HG02588 (cell line): Measurements from ENCODE around the gene CRB2.
"Not testable (repeated sequence)": the region's sequence is repeated elsewhere in the genome, so short reads cannot be mapped to it uniquely, and the experiment has no call there.

ENCODE experiments used
- ATAC-seq: cut with Tn5 transposase; IDR thresholded peaks from one replicate; pipeline ENCODE4 v1.9.1; 2021; ENCODE audit warnings: mild to moderate bottlenecking, moderate library complexity; ENCODE audit not compliant: unreplicated experiment

Gene CRB2

DNA sequence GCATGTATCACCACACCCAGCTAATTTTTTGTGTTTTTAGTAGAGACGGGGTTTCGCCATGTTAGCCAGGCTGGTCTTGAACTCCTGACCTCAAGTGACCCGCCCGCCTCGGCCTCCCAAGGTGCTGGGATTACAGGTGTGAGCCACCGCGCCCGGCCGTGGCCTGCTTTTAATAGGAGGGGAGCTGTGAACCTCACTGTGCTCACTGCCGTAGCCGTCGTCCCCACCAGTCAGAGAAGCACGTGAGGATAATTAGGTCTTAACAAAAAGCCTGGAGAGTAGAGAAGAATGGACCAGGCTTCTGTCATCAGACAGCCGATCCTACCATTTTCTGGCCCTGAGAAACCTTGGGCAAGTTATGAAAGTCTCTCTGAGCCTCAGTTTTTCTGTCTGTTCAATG, 42.9 kb downstream of the CRB2 start:
- not testable (repeated sequence) for ATAC-seq

DNA sequence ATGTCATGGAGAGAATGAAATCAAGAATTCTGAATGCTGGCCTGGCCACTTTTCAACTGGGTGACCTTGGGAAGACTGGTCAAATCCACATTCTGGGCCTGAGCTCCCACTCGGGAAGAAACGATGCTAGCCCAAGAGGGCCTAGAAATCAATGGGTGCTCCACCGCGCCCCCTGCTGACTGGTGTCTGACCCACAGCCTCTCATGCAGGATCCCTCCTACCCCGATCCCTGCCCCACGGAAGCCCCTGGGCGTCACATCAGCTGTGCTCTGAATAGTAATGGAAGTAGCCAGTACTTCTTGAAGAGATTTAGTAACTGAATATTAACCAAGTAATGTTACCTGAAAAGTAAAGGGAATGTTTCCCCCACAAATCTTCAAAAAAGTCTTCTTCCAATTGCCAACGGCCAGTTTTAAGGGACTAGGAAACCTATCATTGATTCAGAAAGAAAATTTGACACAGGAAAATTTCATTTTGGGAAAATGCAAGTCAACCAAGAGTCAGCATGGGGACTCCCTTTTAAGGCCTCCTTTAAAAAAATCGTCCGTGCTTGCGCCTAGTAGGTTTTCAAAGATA, 43.9 kb downstream of the CRB2 start:
- no peak for ATAC-seq

DNA sequence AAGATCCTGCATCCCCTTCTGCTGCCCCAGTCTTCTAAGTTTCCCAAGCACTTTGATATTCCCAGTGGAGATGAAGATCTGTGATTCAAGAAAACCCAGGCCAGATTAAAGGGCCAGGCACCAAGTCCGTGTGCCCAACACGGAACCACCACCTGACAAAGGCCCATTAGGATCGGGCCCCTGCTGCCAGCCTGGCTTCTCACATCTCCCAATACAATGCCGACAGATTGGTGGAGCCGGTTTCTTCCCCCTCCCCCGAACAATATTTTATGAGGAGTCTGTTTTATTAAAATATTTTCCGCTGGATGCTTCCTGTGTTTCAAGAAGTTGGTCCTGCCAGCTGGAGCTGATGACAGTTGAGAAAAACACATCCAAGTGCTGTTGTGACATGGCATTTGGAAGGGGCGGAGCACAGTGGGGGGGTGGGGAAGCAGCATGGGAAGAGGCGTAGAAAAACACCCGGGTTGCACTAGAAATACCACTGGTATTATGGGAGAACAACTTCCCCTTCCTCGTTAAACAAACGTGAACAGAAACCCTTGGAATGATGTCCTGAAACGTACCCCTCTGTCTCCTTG, 45.0 kb downstream of the CRB2 start:
- ATAC-seq, result no peak

DNA sequence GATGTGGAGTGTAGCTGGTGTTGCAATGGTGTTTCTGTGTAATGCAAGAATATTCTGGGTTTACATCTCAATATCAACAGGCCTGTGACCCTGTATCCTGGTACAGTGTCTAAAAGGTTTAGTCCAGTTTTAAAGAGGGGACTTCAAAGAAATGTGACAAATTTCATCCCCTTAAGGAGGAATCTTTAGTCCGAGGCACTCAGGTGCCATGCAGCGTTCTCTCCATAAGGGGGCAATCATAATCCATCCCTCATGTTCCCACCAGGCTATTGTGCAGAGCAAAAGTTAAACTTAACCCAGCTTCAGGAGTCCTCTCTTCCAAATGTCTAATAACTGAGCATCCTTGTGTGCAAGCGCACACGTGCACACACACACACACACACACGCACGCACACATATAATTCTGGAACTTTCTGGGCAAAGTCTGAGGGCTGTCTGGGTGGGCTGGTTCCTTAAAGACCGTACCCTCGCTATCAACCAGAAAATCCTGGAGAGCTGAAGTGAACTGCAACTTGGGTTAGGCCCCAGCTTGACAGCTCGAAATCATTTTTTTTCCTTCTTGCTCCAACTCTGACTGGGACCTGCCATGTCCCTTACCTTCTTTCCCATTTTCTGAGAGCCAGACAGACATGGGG, 46.0 kb downstream of the CRB2 start:
- ATAC-seq, result no peak

DNA sequence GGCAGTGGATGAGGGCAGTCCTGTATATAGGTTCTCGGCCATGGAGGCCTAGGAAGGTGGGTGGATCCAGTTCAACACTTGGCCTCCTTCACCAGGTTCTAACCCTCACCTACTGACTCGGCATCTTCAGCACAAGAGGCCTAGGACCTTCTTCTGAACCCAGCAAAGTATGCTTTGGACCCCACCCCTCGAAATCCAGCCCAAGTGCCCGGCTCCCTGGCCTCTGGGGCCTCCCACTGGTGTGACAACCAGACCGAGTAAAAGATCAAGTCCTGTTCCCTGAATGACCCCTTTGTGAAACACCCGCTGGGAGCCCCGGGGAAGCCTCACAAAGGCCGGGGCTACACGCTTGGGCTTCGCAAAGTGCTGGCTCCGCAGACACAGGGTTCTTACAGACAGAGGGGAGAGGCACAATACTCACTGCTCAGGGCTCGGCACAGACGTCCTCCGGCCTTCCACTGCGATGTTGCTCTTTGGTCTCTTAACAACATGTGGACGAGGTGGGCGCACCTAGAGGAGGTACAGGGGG, 47.0 kb downstream of the CRB2 start:
- ATAC-seq, result no peak

DNA sequence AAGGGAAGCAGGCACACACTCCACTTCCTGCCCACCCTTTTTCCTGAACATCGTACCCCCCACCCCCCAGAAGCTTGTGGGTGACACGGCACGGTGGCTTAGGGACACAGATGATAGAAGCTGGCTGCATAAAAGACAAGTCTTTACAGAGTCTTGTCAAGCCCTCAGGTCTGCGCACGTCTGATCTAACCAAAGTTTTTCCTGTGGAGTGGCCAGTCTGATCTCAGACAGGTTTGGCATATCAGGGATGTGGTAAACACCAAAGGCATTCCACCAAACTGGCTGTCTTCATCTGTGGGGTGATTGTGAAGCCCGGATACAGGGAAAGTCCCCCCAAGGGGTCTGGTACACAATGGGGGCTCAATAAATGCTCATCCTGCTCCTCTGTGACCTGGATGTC, 50.0 kb downstream of the CRB2 start:
- no peak for ATAC-seq

DNA sequence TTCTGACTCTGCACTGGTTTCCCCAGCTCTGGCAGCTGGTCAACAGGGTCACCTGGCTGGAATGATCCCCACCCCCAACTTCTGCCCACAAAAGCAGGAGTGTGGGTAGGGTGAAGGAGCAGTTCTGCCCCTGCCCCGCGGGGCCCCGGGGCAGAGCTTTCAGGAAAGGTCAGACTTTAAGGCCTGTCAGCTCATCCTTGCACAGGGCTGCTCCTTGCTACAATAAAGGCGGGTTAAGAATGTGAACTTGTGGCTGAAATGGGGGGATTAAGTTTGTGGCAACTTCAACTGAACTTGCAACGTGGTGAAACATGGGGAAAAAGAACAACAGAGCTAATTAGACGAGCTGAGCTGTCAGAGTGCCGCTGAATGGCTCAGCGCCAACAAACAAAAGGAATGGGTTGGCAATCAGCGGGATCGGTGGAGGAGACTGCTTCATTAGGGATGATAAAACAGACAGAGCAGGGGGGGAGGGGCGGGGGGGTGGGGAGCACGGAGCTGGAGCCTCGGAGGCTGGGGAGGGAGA, 50.8 kb downstream of the CRB2 start:
- no peak for ATAC-seq

DNA sequence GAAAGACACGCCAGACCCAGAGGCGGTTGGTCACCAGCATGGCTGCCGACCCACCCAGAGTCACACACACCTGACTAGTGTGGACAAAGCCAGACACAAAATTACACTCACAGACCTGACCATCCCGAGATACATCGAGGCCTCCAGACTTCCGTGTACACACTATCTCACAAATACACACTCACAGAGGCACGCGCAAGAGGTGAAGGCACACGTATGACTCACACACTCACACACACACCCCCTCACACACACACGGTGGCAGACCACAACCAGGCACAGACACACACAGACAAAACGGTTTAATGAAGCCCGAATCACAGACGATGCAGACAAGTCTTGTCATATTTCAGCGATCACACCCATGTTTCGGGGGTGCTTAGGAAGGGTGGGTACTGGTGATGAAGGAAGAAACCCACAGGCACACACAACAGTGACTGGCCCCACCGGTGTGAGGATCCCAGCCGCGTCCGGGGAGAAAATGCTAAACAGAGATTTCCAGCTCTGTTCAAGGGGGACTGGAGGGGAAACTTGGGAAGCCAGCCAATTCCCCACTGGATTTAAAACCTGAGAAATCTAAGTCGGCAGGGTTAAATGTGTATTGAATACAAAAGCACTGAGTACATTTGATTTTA, 51.3 kb downstream of the CRB2 start:
- ATAC-seq, result no peak

DNA sequence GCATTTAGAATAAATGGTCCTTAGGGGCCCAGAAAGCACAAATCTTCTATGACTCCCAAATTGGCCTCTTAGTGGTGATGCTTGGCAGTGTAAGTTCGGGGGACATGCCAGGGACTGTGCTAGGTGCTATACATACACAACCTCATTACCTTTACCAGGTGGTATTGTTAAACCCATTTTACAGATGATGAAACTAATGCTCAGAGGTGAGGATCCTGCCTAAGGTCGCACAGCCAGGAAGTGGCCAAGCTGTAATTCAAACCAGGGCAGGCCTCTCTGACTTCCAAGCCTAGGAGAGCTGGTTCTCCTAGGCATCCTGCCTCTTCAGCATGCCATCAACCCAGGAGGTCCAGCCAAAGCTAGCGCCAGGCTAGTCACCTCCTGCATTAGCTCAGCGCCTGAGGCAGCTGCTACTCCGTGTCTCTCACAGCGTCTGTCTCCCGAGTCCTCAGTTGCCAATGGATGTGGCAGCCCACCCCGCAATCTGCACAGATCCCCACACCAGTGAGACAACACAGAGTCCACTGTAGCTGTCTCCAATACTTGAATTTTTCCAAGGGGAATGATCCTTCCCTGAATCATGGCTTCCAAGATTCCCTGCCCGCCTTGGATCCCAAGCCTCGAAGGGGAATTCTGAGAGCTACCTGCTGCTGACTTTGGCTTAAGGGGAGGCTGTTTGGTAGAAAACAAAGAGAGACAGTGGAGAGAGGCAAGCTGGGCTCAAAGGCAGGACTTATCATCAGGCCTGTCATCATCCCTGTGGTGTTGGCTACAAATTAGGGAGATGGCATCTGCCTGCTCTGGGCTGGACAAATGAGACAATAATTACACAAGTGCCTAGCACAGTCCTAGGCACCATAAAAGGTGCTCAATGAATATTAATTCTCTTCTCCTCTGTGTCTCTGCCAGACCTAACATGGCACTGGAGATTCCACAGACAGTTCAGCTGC, 52.6 kb downstream of the CRB2 start:
- ATAC-seq, result no peak

DNA sequence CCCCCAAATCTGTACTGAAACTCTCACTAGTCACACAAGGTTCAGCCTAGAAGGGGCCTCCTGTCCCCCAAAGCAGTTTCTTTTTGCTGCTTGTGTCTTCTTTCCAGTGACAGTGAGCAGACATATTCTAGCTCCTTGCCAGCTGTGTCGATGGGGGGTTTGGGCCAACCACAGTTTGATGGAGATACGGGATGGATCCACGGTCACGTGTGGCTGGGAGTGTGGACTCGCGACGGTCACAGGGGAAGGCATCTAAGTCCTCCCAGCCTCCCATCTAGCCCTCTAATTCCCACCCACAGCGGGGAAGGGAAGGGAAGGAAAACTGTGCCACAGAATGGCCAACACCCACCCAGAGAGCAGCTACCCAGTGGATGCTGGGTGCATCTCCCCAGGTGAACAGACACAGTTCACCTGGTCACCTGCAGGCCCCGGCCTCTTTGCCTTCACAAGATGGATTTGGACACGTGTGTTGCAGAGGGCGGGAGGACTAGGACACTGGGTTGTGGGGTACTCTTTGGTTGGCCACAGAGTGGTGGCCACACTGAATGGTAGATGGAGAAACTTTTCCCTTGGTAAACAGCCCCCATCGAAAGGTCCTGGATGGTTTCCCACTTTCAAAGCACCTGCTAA, 54.4 kb downstream of the CRB2 start:
- no peak for ATAC-seq

DNA sequence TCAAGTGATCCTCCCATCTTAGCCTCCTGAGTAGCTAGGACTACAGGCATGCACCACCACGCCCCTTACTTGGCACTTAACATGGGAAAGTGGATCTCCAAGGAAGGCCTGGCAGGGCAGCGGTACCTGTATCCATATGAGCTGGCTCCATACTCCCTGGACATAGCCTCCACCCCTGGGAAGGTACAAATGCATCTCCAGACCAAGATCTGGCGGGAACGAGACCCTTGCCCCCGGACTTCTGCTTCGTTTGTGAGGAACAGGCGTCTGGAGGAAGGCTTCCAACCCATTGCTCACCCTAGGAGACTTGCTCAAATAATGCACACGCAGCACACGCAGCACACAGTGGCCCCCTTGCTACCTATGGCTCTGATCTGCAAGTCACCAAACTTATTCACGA, 55.2 kb downstream of the CRB2 start:
- ATAC-seq, result no peak

DNA sequence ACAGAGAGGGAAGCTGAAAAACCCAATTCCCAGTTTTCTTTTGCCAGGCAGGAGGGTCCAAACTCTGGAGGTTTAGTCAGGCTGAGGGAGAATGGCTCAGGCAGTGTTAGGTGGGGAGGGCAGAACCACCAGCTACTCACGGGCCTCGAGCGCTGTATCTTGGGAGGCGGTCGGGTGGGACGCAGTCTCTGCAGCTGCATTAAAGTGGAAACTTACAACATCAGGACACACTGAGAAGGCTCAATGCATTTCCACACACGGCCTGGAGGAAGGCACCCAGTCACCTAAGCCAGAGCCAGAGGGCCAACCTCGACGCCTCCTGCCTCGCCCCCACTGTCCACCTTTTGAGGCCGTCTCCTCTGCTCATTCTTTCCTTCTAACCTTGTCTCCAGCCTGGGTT, 55.6 kb downstream of the CRB2 start:
- ATAC-seq, result no peak

DNA sequence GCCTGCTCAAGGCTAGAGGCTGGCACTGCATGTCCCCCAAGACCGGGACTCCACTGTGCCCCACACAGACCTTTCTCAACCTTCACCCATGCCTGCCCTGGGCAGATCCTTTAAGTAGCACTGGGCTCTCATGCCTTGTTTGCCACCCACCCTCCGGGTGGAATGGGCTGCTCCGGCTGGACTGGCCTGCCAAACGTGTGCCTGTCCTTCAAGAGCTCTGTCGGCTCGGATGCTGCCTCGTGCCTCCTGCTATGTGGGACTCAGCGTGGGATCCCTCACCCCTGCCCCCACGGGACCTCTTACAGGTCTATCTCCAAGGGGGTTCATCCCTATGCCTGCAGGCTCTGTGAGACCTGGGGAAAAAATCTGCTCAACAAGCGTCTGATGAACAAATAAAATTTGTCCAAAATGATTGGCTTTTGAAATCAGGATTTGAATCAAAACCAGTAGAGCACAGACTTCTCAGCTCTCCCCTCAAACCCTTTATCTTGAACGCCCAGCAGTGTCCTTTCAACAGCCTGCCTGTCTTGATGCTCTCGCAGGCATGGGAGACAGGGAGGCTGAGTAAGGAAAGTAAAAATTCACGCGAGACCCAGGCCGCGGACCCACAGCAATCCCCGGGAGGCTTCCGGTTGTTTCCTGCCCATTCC, 56.3 kb downstream of the CRB2 start:
- ATAC-seq, result no peak

DNA sequence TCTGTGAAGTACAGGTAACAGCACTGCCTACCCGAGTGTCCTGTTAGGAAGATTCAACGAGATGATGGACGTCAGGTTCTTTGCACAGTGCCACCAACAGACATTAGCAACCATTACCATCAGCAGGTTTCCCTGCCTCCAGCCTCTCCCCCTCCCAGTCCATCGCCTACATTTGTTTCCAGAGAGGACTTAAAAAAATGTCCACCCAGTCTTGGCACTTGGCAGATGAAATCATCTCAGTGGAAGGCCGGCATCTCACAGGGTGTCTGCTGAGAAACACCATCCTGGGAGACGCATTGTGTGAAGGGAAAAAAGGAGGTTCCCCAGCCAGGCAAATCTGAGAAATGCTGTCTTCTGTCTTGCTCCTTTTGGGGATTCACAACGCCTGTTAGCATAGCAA, 58.2 kb downstream of the CRB2 start:
- no peak for ATAC-seq

DNA sequence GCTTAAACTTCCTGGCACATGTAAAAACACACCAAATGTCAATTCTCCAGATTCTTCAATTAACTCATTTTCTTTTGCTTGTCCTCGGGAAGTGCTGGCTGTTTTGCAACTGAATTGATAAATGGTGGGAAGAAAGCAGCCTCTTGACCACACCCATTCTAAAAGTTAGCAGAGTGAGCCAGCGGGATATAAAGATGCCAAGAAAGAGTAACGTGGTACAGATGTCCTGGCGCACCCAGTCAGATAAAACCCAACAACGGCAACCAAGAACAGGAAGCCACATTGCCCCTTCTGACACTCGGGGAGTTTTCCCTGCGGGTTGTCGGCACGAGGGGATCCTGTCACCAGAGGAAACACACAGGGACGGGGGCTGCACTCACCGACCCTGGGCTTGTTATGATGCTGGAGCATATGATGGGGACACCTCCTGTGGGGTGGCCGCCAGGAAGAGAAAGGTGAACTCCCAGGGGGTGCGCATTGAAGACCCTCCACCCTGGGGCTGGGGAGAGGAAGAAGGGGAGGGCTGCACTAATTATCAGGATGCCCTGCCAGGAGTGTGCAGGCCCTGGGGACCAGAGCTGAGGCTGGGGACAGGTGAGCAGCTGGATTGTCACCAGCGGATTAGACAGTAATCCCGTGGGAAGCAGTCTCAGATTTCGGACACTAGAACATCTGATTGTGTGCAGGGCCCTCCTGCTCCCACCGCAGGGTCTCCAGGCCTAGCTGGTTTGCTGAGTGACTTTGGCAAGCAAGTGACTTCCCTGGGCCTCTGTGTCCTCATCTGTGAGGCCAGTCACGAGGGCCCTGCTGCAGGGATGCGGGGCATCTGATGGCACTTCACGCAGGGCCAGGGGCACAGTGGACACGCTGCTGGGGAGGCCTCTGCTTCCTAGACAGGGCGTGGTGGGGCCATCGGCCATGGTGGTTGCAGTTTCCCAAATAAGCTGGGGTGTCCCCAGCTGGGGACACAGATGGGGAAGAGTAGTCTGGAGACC, 59.2 kb downstream of the CRB2 start:
- no peak for ATAC-seq

DNA sequence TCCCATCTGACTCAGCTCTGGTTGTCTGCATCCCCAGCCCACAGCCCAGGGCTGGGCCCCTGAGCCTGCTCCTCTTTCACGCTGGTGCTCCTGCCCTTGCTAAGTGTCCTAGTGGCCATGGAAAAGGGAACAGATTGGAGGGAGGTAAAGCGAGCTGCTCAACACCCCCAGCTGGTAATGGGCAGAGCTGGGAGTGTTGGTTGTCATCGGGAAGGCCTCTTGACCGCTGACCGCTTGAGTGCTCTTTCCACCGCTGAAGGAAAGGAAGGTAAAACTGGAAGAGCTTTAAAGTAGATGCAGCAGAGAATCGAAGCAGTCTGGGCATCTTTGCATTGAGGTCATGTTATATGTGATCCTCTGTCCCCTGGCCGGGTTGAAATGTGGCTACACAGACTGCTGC, 60.2 kb downstream of the CRB2 start:
- ATAC-seq, result no peak

DNA sequence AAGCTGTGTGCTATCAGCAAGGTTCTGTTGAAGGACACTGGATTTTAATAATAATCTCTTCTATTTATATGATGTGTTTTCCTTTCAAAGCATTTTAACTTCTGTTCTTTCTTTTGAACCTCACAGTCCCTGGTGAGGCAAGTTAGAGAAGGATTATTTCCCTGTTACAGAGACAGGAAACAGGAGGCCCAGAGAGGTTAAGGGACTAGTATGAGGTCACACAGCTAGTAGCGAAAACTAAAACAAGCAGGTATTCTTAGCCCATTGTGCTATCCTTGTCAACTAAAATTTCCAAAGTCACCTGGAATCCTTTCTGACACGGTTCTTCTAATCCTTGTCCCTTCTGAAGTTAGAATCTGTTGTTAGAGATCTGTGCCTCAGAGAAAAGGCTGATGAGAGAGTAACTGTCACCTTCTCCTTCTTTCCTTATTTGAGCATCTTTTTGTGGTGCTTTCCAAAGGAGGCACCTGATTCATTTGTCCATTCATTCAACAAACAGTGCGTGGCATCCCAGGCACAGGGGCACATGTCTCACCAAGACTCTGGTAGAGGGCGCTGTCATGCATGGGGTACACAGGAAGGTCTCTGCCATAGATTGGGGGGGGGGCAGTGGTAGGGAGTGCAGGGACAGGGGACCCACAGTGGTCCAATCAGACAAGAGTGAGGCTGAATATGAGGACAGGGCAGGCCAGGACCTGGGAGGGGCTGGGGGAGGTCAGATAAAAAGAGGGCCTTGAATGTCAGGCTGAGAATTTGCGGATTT, 61.5 kb downstream of the CRB2 start:
- no peak for ATAC-seq

DNA sequence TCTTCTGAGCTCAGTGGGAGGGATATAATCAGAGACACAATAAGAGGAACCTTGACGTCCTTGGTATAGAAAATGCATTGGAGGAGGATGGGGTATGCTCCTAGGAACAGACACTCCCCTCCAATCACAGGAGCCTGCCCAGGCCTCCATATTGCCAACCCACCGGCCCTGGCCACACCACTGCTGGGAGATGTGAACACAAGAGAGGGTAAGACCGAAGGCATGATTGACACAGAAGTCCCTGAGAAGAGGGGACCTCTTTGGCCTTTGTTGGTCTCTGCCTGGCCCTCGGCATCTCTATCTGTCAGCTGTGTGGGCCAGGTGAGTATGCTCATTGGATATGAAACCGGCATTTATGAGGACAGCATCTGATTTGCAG, 62.0 kb downstream of the CRB2 start:
- ATAC-seq, result no peak
